Measurements from ENCODE around the gene HS3ST5. TPM values are rescaled to one million over a fixed set of nuclear protein-coding genes. Genes with fewer than 3 reads are reported as not detected.

Gene HS3ST5
- total RNA-seq, 1 experiment from 2014 or later: 14.4 TPM

GRCh38 chr6:114171473-114171872, 171.3 kb downstream of the HS3ST5 start:
- no peak overlapping the region for H2AK5ac ChIP-seq (ENCODE audit: insufficient read length, low read length)
- no peak overlapping the region for H4K91ac ChIP-seq (ENCODE audit: insufficient read length, low read depth, low read length)
- H3K79me1 ChIP-seq (ENCODE audit: insufficient read depth, low read depth, low read length, poor library complexity, severe bottlenecking): no peaks in the 10 kb centered on the region
- no peak for TF ChIP-seq CTCF (conservative IDR thresholded peaks at IDR 0.05)
- H3K4me1 ChIP-seq (ENCODE audit: insufficient read depth, low read length): no peaks in the 10 kb centered on the region
- H2BK20ac ChIP-seq (ENCODE audit: low read depth, low read length, poor library complexity, severe bottlenecking): no peak overlapping the region
- H3K23ac ChIP-seq (ENCODE audit: insufficient read length, low read depth, low read length): no peak overlapping the region
- no peak overlapping the region for H3K56ac ChIP-seq (ENCODE audit: insufficient read length, low read depth, low read length)
- H3K27me3 ChIP-seq (ENCODE audit: insufficient read depth, low read length): no peaks in the 10 kb centered on the region
- H3K9me3 ChIP-seq (ENCODE audit: control insufficient read depth, low read depth, low read length): no peaks in the 10 kb centered on the region
- no peak overlapping the region for H3K18ac ChIP-seq (ENCODE audit: insufficient read length, low read depth, low read length)
- H2BK5ac ChIP-seq (ENCODE audit: insufficient read length, low read length): no peak overlapping the region
- Mint-ChIP-seq H3K27ac (peak overlapping the region in 2 of 3 experiments; percentile 28 to 33; a peak in 2 of 7 replicates), H3K4me3 (no peak overlapping the region), H3K36me3 (ENCODE audit: insufficient read depth in 1 of 3, low read depth in 3 of 3) (peaks cover 0 to 19% (median 15%) of the 10 kb centered on the region in 3 experiments; a peak in 3 of 7 replicates), H3K4me1 (peaks cover 43 to 69% of the 10 kb centered on the region in 2 experiments), H3K9me3 (no peaks in the 10 kb centered on the region), H3K27me3 (ENCODE audit: low read depth) (no peaks in the 10 kb centered on the region)
- WGBS (ENCODE audit: extremely low coverage, insufficient read length, low lambda C conversion rate): no CpG with 5 or more reads among the region's 4 CpGs
- no peak overlapping the region for H3K4me2 ChIP-seq (ENCODE audit: insufficient read depth, insufficient read length, low read length)
- H3K23me2 ChIP-seq (ENCODE audit: insufficient read length, low read depth, low read length, poor library complexity, severe bottlenecking): no peaks in the 10 kb centered on the region
- no peak overlapping the region for H2BK15ac ChIP-seq (ENCODE audit: low read depth, low read length)
- no peak overlapping the region for H3K4ac ChIP-seq (ENCODE audit: low read depth, low read length)
- H4K20me1 ChIP-seq (ENCODE audit: control insufficient read depth, insufficient read depth, insufficient read length): no peaks in the 10 kb centered on the region
- H3K9ac ChIP-seq (ENCODE audit: extremely low read depth, insufficient read length, low read length): no peak overlapping the region
- H3K79me2 ChIP-seq (ENCODE audit: insufficient read depth, low read length): no peaks in the 10 kb centered on the region
- H2BK12ac ChIP-seq (ENCODE audit: insufficient read length, low read depth, low read length): no peak overlapping the region
- H3K14ac ChIP-seq (ENCODE audit: insufficient read depth, low read length): no peak overlapping the region
- no peak overlapping the region for H3T11ph ChIP-seq (ENCODE audit: low read length)
- no peak for DNase-seq
- H3K27ac ChIP-seq (ENCODE audit: insufficient read length, low read depth, low read length): no peak overlapping the region
- no peak overlapping the region for H2AFZ ChIP-seq (ENCODE audit: low read length)
- H2BK120ac ChIP-seq (ENCODE audit: low read depth, low read length, poor library complexity, severe bottlenecking): no peak overlapping the region
- no peak overlapping the region for H4K8ac ChIP-seq (replicated peaks; ENCODE audit: insufficient read length, low read depth, low read length)
- no peak overlapping the region for H4K5ac ChIP-seq (ENCODE audit: insufficient read length, low read depth, low read length)
